SK-N-SH (cell line): ENCODE data around the gene SEMA4G. TPM values are rescaled to one million over a fixed set of nuclear protein-coding genes. Genes with fewer than 3 reads are reported as not detected.

Experiments
- CTCF ChIA-PET: fragments of 300-600, 350-600 bp; formaldehyde crosslinking; extraction: SDS; loops from one replicate; lab custom pipeline; 2021; lab: Yijun Ruan, JAX
- POLR2A ChIA-PET: fragments of 350-600 bp; sonication (Branson Sonifier 250); formaldehyde crosslinking; extraction: SDS; loops from one replicate; lab custom pipeline; 2020; ENCODE audit warnings: antibody characterized with exemption, inconsistent platforms; lab: Yijun Ruan, JAX
- DNase-seq: peaks from one replicate; pipeline ENCODE4 v3.0.0; 2012
- H2AFZ ChIP-seq: fragments of 200-600 bp; sonication (generic); 2 replicates; pipeline ENCODE4 v1.8.1; 2016; ENCODE audit warnings: antibody characterized with exemption, mild to moderate bottlenecking, low read depth
- H3F3A ChIP-seq: fragments of 200-600 bp; sonication (generic); replicated peaks from 2 replicates; pipeline ENCODE3; 2016; ENCODE audit warnings: antibody characterized with exemption, mild to moderate bottlenecking; ENCODE audit not compliant: insufficient read depth
- H3K27ac ChIP-seq, 2 experiments: fragments of 200-500 bp in 1 of 2; fragments of 200-600 bp in 1 of 2; sonication (Bioruptor generic) in 1 of 2; sonication (generic), shearing (Covaris generic) in 1 of 2; 2 replicates each; pipeline versions ENCODE4 v1.5.1 to v1.6.1; 2014 to 2016; ENCODE audit warnings: low read depth in 2 of 2, inconsistent platforms in 1 of 2, low read length in 1 of 2, mild to moderate bottlenecking in 1 of 2, mixed read lengths in 1 of 2
- H3K27me3 ChIP-seq: fragments of 200-600 bp; sonication (generic), shearing (Covaris generic); 2 replicates; pipeline ENCODE4 v1.6.1; 2016; ENCODE audit warnings: mixed run types; ENCODE audit not compliant: insufficient read depth
- H3K36me3 ChIP-seq, 2 experiments: fragments of 200-500 bp in 1 of 2; fragments of 200-600 bp in 1 of 2; sonication (Bioruptor generic) in 1 of 2; sonication (generic) in 1 of 2; replicated peaks in 1 of 2; 2 replicates each; pipeline versions ENCODE3 to v1.5.1; 2014 to 2016; ENCODE audit warnings: low read length in 1 of 2, mild to moderate bottlenecking in 1 of 2; ENCODE audit not compliant: insufficient read depth in 2 of 2, control insufficient read depth in 1 of 2
- H3K4me1 ChIP-seq, 2 experiments: fragments of 200-500 bp in 1 of 2; fragments of 200-600 bp in 1 of 2; sonication (Bioruptor generic) in 1 of 2; sonication (generic), shearing (Covaris generic) in 1 of 2; 2 replicates each; pipeline versions ENCODE4 v1.5.1 to v1.6.1; 2014 to 2016; ENCODE audit warnings: low read depth in 1 of 2, low read length in 1 of 2, mixed run types in 1 of 2; ENCODE audit not compliant: insufficient read depth in 2 of 2, control insufficient read depth in 1 of 2
- H3K4me2 ChIP-seq: fragments of 200-600 bp; sonication (generic), shearing (Covaris generic); 2 replicates; pipeline ENCODE4 v1.6.1; 2017; ENCODE audit warnings: mixed run types
- H3K4me3 ChIP-seq, 2 experiments: fragments of 200-500 bp in 1 of 2; fragments of 200-600 bp in 1 of 2; sonication (Bioruptor generic) in 1 of 2; sonication (generic), shearing (Covaris generic) in 1 of 2; 2 replicates each; pipeline versions ENCODE4 v1.5.1 to v1.8.1; 2014 to 2016; ENCODE audit warnings: low read depth in 2 of 2, inconsistent platforms in 1 of 2, low read length in 1 of 2, mild to moderate bottlenecking in 1 of 2, mixed read lengths in 1 of 2, moderate library complexity in 1 of 2
- H3K79me2 ChIP-seq: fragments of 200-600 bp; sonication (generic); 2 replicates; pipeline ENCODE4 v1.8.1; 2017; ENCODE audit warnings: mild to moderate bottlenecking; ENCODE audit not compliant: insufficient read depth
- H3K9ac ChIP-seq: fragments of 200-600 bp; sonication (generic); 2 replicates; pipeline ENCODE4 v1.6.1; 2017; ENCODE audit warnings: mixed run types
- H3K9me2 ChIP-seq: fragments of 200-600 bp; sonication (generic); 2 replicates; pipeline ENCODE4 v1.6.1; 2017; ENCODE audit warnings: mixed run types
- H3K9me3 ChIP-seq: fragments of 200-600 bp; sonication (generic); 2 replicates; pipeline ENCODE4 v1.6.1; 2017; ENCODE audit warnings: mixed run types, mild to moderate bottlenecking, moderate library complexity
- H4K20me1 ChIP-seq: fragments of 200-600 bp; sonication (generic); 2 replicates; pipeline ENCODE4 v1.6.1; 2017; ENCODE audit warnings: mild to moderate bottlenecking, mixed run types; ENCODE audit not compliant: insufficient read depth
- CHD2 ChIP-seq: fragments of 150-350 bp; IDR thresholded peaks from 2 replicates; pipeline ENCODE4 v1.6.1; 2018; ENCODE audit warnings: low read length; ENCODE audit not compliant: partially characterized antibody
- GABPA ChIP-seq: IDR thresholded peaks from 2 replicates; pipeline ENCODE4 v1.4.0; 2012; ENCODE audit warnings: low read depth, mild to moderate bottlenecking
- GATA2 ChIP-seq: sonication (generic); formaldehyde crosslinking; IDR thresholded peaks from 2 replicates; pipeline ENCODE4 v1.5.0; 2020; ENCODE audit warnings: mild to moderate bottlenecking, missing genetic modification reagents
- IRF3 ChIP-seq: fragments of 150-350 bp; IDR thresholded peaks from 2 replicates; pipeline ENCODE4 v1.6.1; 2016; ENCODE audit warnings: mild to moderate bottlenecking, low read depth, low read length
- JUND ChIP-seq: IDR thresholded peaks from 2 replicates; pipeline ENCODE4 v1.4.0; 2012
- MXI1 ChIP-seq: IDR thresholded peaks from 2 replicates; pipeline ENCODE4 v1.6.1; 2012; ENCODE audit warnings: mild to moderate bottlenecking, low read depth, low read length, improper control_type of control experiment
- POLR2AphosphoS5 ChIP-seq: IDR thresholded peaks from 2 replicates; pipeline ENCODE4 v1.6.1; 2012; ENCODE audit warnings: low read depth, low read length
- RAD21 ChIP-seq: IDR thresholded peaks from 2 replicates; pipeline ENCODE4 v1.6.1; 2012; ENCODE audit warnings: mild to moderate bottlenecking, low read length
- RCOR1 ChIP-seq: fragments of 150-350 bp; IDR thresholded peaks from 2 replicates; pipeline ENCODE4 v1.6.1; 2017; ENCODE audit warnings: antibody characterized with exemption, low read length
- REST ChIP-seq: IDR thresholded peaks from 2 replicates; pipeline ENCODE4 v1.6.1; 2012; ENCODE audit warnings: mild to moderate bottlenecking, low read depth, low read length, moderate library complexity
- RFX5 ChIP-seq: IDR thresholded peaks from 2 replicates; pipeline ENCODE4 v1.6.1; 2012; ENCODE audit warnings: mild to moderate bottlenecking, improper control_type of control experiment, low read length
- RXRA ChIP-seq: IDR thresholded peaks from 2 replicates; pipeline ENCODE4 v1.4.0; 2012; ENCODE audit warnings: low read depth, mild to moderate bottlenecking, borderline replicate concordance
- SMC3 ChIP-seq: IDR thresholded peaks from 2 replicates; pipeline ENCODE4 v1.6.1; 2012; ENCODE audit warnings: low read depth, low read length, improper control_type of control experiment
- TAF1 ChIP-seq: IDR thresholded peaks from 2 replicates; pipeline ENCODE4 v1.6.1; 2012; ENCODE audit warnings: low read depth, mild to moderate bottlenecking, low read length, moderate library complexity, borderline replicate concordance
- TCF12 ChIP-seq: IDR thresholded peaks from 2 replicates; pipeline ENCODE4 v1.4.0; 2012
- YY1 ChIP-seq: IDR thresholded peaks from 2 replicates; pipeline ENCODE4 v1.4.0; 2012; ENCODE audit warnings: low read depth, mild to moderate bottlenecking
- WGBS: methylation state at CpG from one replicate; pipeline ENCODE4 v1.1.6; 2017; ENCODE audit warnings: low lambda C conversion rate; 5-methylcytosine and 5-hydroxymethylcytosine counted together
- polyA plus RNA-seq, 3 experiments: library from polyadenylated mRNA; depleted of rRNA; stranded (reverse); fragments of >200 nt; gene quantifications; 2 replicates each; pipeline ENCODE4 v1.2.3, GENCODE V29; 2012
- TF ChIP-seq, protein P1 (sequence below): IDR thresholded peaks from 2 replicates; pipeline ENCODE4; 2012
- TF ChIP-seq, protein P2 (sequence below): fragments of 150-350 bp; IDR thresholded peaks from 2 replicates; pipeline ENCODE4 v1.6.1; 2017; ENCODE audit warnings: antibody characterized with exemption, low read length, low read depth, borderline replicate concordance
- TF ChIP-seq, protein P3 (sequence below): fragments of 200-600 bp; sonication (generic); IDR thresholded peaks from 2 replicates; pipeline ENCODE4 v1.6.1; 2017; ENCODE audit warnings: antibody characterized with exemption, mild to moderate bottlenecking, moderate library complexity

Gene SEMA4G
- polyA plus RNA-seq, 1 of the 3 experiments (the other 2 are of a cell fraction), result 16.2 TPM

DNA sequence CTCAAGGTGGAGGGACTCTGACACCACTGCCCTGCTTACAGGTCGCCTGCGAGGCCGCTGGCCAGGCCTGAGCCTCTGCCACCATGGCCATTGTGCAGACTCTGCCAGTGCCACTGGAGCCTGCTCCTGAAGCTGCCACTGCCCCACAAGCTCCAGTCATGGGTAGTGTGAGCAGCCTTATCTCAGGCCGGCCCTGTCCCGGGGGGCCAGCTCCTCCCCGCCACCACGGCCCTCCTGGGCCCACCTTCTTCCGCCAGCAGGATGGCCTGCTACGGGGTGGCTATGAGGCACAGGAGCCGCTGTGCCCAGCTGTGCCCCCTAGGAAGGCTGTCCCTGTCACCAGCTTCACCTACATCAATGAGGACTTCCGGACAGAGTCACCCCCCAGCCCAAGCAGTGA lies 33.2 kb downstream of the SEMA4G start:
- ChIA-PET CTCF (interaction anchor here (0.8 to 24.5 kb wide), 8 partner anchors 7 to 841 kb away, joined by 3 to 443 read pairs (median 3); partner anchors contain the start of genes KCNIP2, PDZD7 and SFXN3), POLR2A (no interaction called here)
- 85% methylated on average over 8 of the region's 11 CpGs for WGBS
- Histone ChIP-seq H3K9me3 (no peaks in the 10 kb centered on the region), H3K9ac (peak overlapping the region; percentile 99; the same call in 1 of the 2 replicates), H3K4me1 (peaks cover 15 to 37% of the 10 kb centered on the region in 2 experiments; a peak in 3 of 4 replicates), H3K27ac (peak overlapping the region in 1 of 2 experiments; percentile 98; a peak in 1 of 4 replicates), H3F3A (peaks cover 34% of the 10 kb centered on the region), H3K9me2 (no peaks in the 10 kb centered on the region), H4K20me1 (peaks cover 37% of the 10 kb centered on the region), H3K4me2 (peak overlapping the region; percentile 96), H3K27me3 (no peaks in the 10 kb centered on the region), H3K36me3 (peaks cover 38 to 45% of the 10 kb centered on the region in 2 experiments), H3K4me3 (no peak overlapping the region), H3K79me2 (peaks cover 58% of the 10 kb centered on the region), H2AFZ (no peak overlapping the region)
- TF ChIP-seq REST, result no peak
- no peak for DNase-seq

- Histone ChIP-seq H3K9me2 (no peaks in the 10 kb centered on the region), H4K20me1 (peaks cover 37% of the 10 kb centered on the region), H3F3A (peaks cover 21% of the 10 kb centered on the region), H3K27me3 (no peaks in the 10 kb centered on the region), H3K4me3 (no peak overlapping the region), H3K9me3 (no peaks in the 10 kb centered on the region), H3K4me1 (peaks cover 16 to 38% of the 10 kb centered on the region in 2 experiments; a peak in 3 of 4 replicates), H3K9ac (no peak overlapping the region), H3K4me2 (no peak overlapping the region), H3K27ac (no peak overlapping the region), H2AFZ (no peak overlapping the region), H3K36me3 (peaks cover 38 to 48% of the 10 kb centered on the region in 2 experiments), H3K79me2 (peaks cover 55% of the 10 kb centered on the region)
- WGBS, result 75% methylated on average over 2 of the region's 18 CpGs
- ChIA-PET POLR2A (interaction anchor here (0.6 to 0.9 kb wide), 2 partner anchors 39 to 453 kb away, joined by 3 read pairs; no protein-coding TSS in a partner anchor), CTCF (interaction anchor here (0.9 to 24.5 kb wide), 6 partner anchors 6 to 35 kb away, joined by 3 to 443 read pairs (median 50); partner anchors contain the start of genes MRPL43, PDZD7, SFXN3 and TWNK)
- no peak for DNase-seq
- TF ChIP-seq CHD2, result no peak
- no peak for TF ChIP-seq RXRA
- no peak for TF ChIP-seq GATA2 (CRISPR knock-in tag)
- no peak for TF ChIP-seq RCOR1
- TF ChIP-seq, protein P1, sequence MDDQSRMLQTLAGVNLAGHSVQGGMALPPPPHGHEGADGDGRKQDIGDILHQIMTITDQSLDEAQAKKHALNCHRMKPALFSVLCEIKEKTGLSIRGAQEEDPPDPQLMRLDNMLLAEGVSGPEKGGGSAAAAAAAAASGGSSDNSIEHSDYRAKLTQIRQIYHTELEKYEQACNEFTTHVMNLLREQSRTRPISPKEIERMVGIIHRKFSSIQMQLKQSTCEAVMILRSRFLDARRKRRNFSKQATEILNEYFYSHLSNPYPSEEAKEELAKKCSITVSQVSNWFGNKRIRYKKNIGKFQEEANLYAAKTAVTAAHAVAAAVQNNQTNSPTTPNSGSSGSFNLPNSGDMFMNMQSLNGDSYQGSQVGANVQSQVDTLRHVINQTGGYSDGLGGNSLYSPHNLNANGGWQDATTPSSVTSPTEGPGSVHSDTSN, result no peak
- no peak for TF ChIP-seq TCF12
- TF ChIP-seq YY1, result no peak
- TF ChIP-seq RAD21, result no peak
- TF ChIP-seq GABPA, result no peak
- TF ChIP-seq SMC3, result no peak
- TF ChIP-seq, protein P2, sequence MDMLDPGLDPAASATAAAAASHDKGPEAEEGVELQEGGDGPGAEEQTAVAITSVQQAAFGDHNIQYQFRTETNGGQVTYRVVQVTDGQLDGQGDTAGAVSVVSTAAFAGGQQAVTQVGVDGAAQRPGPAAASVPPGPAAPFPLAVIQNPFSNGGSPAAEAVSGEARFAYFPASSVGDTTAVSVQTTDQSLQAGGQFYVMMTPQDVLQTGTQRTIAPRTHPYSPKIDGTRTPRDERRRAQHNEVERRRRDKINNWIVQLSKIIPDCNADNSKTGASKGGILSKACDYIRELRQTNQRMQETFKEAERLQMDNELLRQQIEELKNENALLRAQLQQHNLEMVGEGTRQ, result no peak
- no peak for TF ChIP-seq JUND
- TF ChIP-seq IRF3, result no peak
- no peak for TF ChIP-seq RFX5
- no peak for TF ChIP-seq MXI1
- no peak for TF ChIP-seq POLR2AphosphoS5
- no peak for TF ChIP-seq TAF1
- TF ChIP-seq, protein P3, sequence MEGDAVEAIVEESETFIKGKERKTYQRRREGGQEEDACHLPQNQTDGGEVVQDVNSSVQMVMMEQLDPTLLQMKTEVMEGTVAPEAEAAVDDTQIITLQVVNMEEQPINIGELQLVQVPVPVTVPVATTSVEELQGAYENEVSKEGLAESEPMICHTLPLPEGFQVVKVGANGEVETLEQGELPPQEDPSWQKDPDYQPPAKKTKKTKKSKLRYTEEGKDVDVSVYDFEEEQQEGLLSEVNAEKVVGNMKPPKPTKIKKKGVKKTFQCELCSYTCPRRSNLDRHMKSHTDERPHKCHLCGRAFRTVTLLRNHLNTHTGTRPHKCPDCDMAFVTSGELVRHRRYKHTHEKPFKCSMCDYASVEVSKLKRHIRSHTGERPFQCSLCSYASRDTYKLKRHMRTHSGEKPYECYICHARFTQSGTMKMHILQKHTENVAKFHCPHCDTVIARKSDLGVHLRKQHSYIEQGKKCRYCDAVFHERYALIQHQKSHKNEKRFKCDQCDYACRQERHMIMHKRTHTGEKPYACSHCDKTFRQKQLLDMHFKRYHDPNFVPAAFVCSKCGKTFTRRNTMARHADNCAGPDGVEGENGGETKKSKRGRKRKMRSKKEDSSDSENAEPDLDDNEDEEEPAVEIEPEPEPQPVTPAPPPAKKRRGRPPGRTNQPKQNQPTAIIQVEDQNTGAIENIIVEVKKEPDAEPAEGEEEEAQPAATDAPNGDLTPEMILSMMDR, result no peak
Observed at GRCh38 chr10:101003639-101004206, 34.4 kb downstream of the SEMA4G start.
